H1 (cell line): Measurements from ENCODE around the gene ERGIC3. TPM values are rescaled to one million over a fixed set of nuclear protein-coding genes. Genes with fewer than 3 reads are reported as not detected.

Experiments
- CTCF ChIA-PET: fragments of 300-600 bp; sonication (Branson Sonifier 250); formaldehyde crosslinking; loops from one replicate; lab custom pipeline; 2021; ENCODE audit not compliant: partially characterized antibody; lab: Charles Lee
- POLR2A ChIA-PET: fragments of 300-600 bp; sonication (Branson Sonifier 250); formaldehyde crosslinking; loops from one replicate; lab custom pipeline; 2021; ENCODE audit warnings: inconsistent platforms; ENCODE audit not compliant: partially characterized antibody; lab: Charles Lee
- DNase-seq, 2 experiments: peaks; one replicate each; pipeline versions ENCODE4 v3.0.0 to v3.0.0-alpha.2; 2010 to 2022; ENCODE audit warnings: low spot score in 2 of 2, low read depth in 1 of 2, mixed read lengths in 1 of 2
- FAIRE-seq: peaks from 2 replicates; lab custom pipeline; 2011; peaks lifted over from hg19 to GRCh38; lab: Jason Lieb, UNC
- H2AFZ ChIP-seq: 2 replicates; pipeline ENCODE4 v1.8.1; 2012; ENCODE audit warnings: low read length, inconsistent platforms
- H2AK5ac ChIP-seq: 2 replicates; pipeline ENCODE4 v1.6.1; 2013; ENCODE audit warnings: low read depth, low read length
- H2BK120ac ChIP-seq: replicated peaks from 2 replicates; pipeline ENCODE3; 2013; ENCODE audit warnings: low read depth, low read length, inconsistent platforms
- H2BK12ac ChIP-seq: 2 replicates; pipeline ENCODE4 v1.6.1; 2013; ENCODE audit warnings: low read depth, low read length
- H2BK15ac ChIP-seq: 2 replicates; pipeline ENCODE4 v1.6.1; 2013; ENCODE audit warnings: low read length
- H2BK20ac ChIP-seq: 2 replicates; pipeline ENCODE4 v1.6.1; 2013; ENCODE audit warnings: low read length
- H2BK5ac ChIP-seq: 2 replicates; pipeline ENCODE4 v1.6.1; 2013; ENCODE audit warnings: low read depth, low read length
- H3K14ac ChIP-seq: 2 replicates; pipeline ENCODE4 v1.6.1; 2013; ENCODE audit warnings: inconsistent platforms; ENCODE audit not compliant: insufficient read length
- H3K18ac ChIP-seq: 2 replicates; pipeline ENCODE4 v1.6.1; 2013; ENCODE audit warnings: low read length; ENCODE audit errors: extremely low read depth
- H3K23ac ChIP-seq: 2 replicates; pipeline ENCODE4 v1.6.1; 2013; ENCODE audit warnings: inconsistent platforms; ENCODE audit not compliant: insufficient read length
- H3K23me2 ChIP-seq: 2 replicates; pipeline ENCODE4 v1.6.1; 2013; ENCODE audit warnings: low read depth, low read length
- H3K27ac ChIP-seq: 2 replicates; pipeline ENCODE4 v1.6.1; 2011; ENCODE audit warnings: low read depth, low read length, inconsistent platforms
- H3K27me3 ChIP-seq, 4 experiments: replicated peaks in 1 of 4; 1 replicate in 1 of 4; 2 replicates in 3 of 4; pipeline versions ENCODE4 v1.6.1 to v1.8.1; 2011 to 2013; ENCODE audit warnings: low read length in 3 of 4, mild to moderate bottlenecking in 3 of 4, inconsistent platforms in 2 of 4, mixed read lengths in 2 of 4, moderate library complexity in 1 of 4; ENCODE audit not compliant: control insufficient read depth in 3 of 4, insufficient read depth in 3 of 4; ENCODE audit errors: extremely low read depth in 1 of 4
- H3K36me3 ChIP-seq, 4 experiments: 2 replicates each; pipeline versions ENCODE4 v1.6.1 to v1.8.1; 2011 to 2013; ENCODE audit warnings: mild to moderate bottlenecking in 4 of 4, low read length in 3 of 4, moderate library complexity in 2 of 4, control low read depth in 1 of 4, inconsistent platforms in 1 of 4; ENCODE audit not compliant: insufficient read depth in 4 of 4, control insufficient read depth in 2 of 4
- H3K4ac ChIP-seq: replicated peaks from 2 replicates; pipeline ENCODE3; 2013; ENCODE audit warnings: low read length, low read depth, mixed read lengths, inconsistent platforms; ENCODE audit not compliant: insufficient read length
- H3K4me1 ChIP-seq, 4 experiments: replicated peaks in 1 of 4; 1 replicate in 1 of 4; 2 replicates in 3 of 4; pipeline versions ENCODE4 v1.6.1 to v1.8.1; 2011 to 2013; ENCODE audit warnings: low read length in 3 of 4, inconsistent platforms in 2 of 4, mixed read lengths in 1 of 4; ENCODE audit not compliant: insufficient read depth in 4 of 4, control insufficient read depth in 3 of 4
- H3K4me2 ChIP-seq, 2 experiments: 2 replicates each; pipeline versions ENCODE4 v1.6.1 to v1.8.1; 2011 to 2013; ENCODE audit warnings: low read depth in 2 of 2, low read length in 2 of 2, control low read depth in 1 of 2, inconsistent platforms in 1 of 2, mild to moderate bottlenecking in 1 of 2; ENCODE audit not compliant: insufficient read depth in 1 of 2
- H3K4me3 ChIP-seq, 4 experiments: fragments of 200-600, 300-600 bp in 1 of 4; sonication (generic), shearing (Covaris generic), sonication (Bioruptor Twin) in 1 of 4; 2 replicates each; pipeline versions ENCODE4 v1.5.1 to v1.8.1; 2011 to 2016; ENCODE audit warnings: low read length in 4 of 4, low read depth in 3 of 4, control low read depth in 2 of 4, inconsistent platforms in 2 of 4, mild to moderate bottlenecking in 2 of 4, mixed read lengths in 1 of 4, moderate library complexity in 1 of 4; ENCODE audit not compliant: insufficient read depth in 2 of 4; ENCODE audit errors: extremely low read depth in 1 of 4
- H3K56ac ChIP-seq: replicated peaks from 2 replicates; pipeline ENCODE3; 2013; ENCODE audit warnings: low read depth, mild to moderate bottlenecking, mixed read lengths, low read length, inconsistent platforms; ENCODE audit not compliant: insufficient read length
- H3K79me1 ChIP-seq: 2 replicates; pipeline ENCODE4 v1.6.1; 2013; ENCODE audit warnings: low read depth, low read length, control low read depth
- H3K79me2 ChIP-seq, 2 experiments: 2 replicates each; pipeline versions ENCODE4 v1.6.1 to v1.8.1; 2012 to 2013; ENCODE audit warnings: low read length in 2 of 2, mild to moderate bottlenecking in 2 of 2, inconsistent platforms in 1 of 2; ENCODE audit not compliant: insufficient read depth in 2 of 2, control insufficient read depth in 1 of 2
- H3K9ac ChIP-seq, 4 experiments: replicated peaks in 1 of 4; 1 replicate in 1 of 4; 2 replicates in 3 of 4; pipeline versions ENCODE4 v1.6.1 to v1.8.1; 2011 to 2013; ENCODE audit warnings: low read depth in 3 of 4, low read length in 3 of 4, control low read depth in 2 of 4, mild to moderate bottlenecking in 2 of 4, moderate library complexity in 2 of 4, inconsistent platforms in 1 of 4; ENCODE audit errors: extremely low read depth in 1 of 4
- H3K9me3 ChIP-seq, 2 experiments: 2 replicates each; pipeline versions ENCODE4 v1.6.1 to v1.8.1; 2012 to 2013; ENCODE audit warnings: mild to moderate bottlenecking in 2 of 2, moderate library complexity in 2 of 2, control low read depth in 1 of 2, inconsistent platforms in 1 of 2, low read depth in 1 of 2, low read length in 1 of 2, mixed read lengths in 1 of 2; ENCODE audit not compliant: insufficient read depth in 2 of 2
- H4K20me1 ChIP-seq, 2 experiments: replicated peaks in 1 of 2; 2 replicates each; pipeline versions ENCODE3 to v1.8.1; 2011 to 2013; ENCODE audit warnings: inconsistent platforms in 2 of 2, low read length in 2 of 2, mild to moderate bottlenecking in 1 of 2; ENCODE audit not compliant: insufficient read depth in 2 of 2, control insufficient read depth in 1 of 2
- H4K5ac ChIP-seq: 2 replicates; pipeline ENCODE4 v1.6.1; 2013; ENCODE audit warnings: low read length, low read depth, mixed read lengths, inconsistent platforms; ENCODE audit not compliant: insufficient read length
- H4K8ac ChIP-seq: 2 replicates; pipeline ENCODE4 v1.8.0; 2013; ENCODE audit warnings: mild to moderate bottlenecking, moderate library complexity, low read length, inconsistent platforms; ENCODE audit not compliant: insufficient read depth; ENCODE audit errors: extremely low read depth
- H4K91ac ChIP-seq: replicated peaks from 2 replicates; pipeline ENCODE3; 2013; ENCODE audit warnings: low read length, mixed read lengths, inconsistent platforms; ENCODE audit not compliant: insufficient read length
- JUN ChIP-seq: IDR thresholded peaks from 2 replicates; pipeline ENCODE4 v1.6.1; 2011; ENCODE audit warnings: low read depth, mild to moderate bottlenecking, improper control_type of control experiment, low read length
- WGBS, 2 experiments: shearing (Covaris generic) in 1 of 2; methylation state at CpG; one replicate each; pipeline versions ENCODE4 v1.1.6 to v1.1.7; 2013 to 2015; ENCODE audit warnings: low lambda C conversion rate in 2 of 2, mixed read lengths in 2 of 2, inconsistent platforms in 1 of 2, low coverage in 1 of 2, missing lambda C conversion rate in 1 of 2; ENCODE audit not compliant: insufficient replicate concordance in 2 of 2, insufficient coverage in 1 of 2, insufficient read length in 1 of 2; ENCODE audit errors: extremely low coverage in 1 of 2, missing lambda C conversion rate in 1 of 2; 5-methylcytosine and 5-hydroxymethylcytosine counted together
- polyA plus RNA-seq, 7 experiments: library from polyadenylated mRNA; depleted of rRNA in 3 of 7; stranded (reverse) in 5 of 7; unstranded in 2 of 7; fragments of >200 nt in 5 of 7; fragments of 200-250 nt in 2 of 7; gene quantifications; 1 replicate in 5 of 7; 2 replicates in 1 of 7; 4 replicates in 1 of 7; pipeline versions ENCODE4 v1.2.1 to v1.2.3, GENCODE V29; 2011 to 2013; ENCODE audit warnings: missing spikeins in 2 of 7, mixed read lengths in 2 of 7
- total RNA-seq: library from RNA; stranded (reverse); fragmentation: NEBNext Ultra II Directional; extraction: Animal tissue kit (Norgen Biotek cat#: 25700); gene quantifications from 2 replicates; pipeline ENCODE4 v1.2.1, GENCODE V29; 2021

ERGIC3 gene
- total and polyA plus RNA-seq, 2 of the 8 experiments (the other 6 are each of a cell fraction or from before 2014, with no cell fraction given), result 178 to 341 TPM

DNA sequence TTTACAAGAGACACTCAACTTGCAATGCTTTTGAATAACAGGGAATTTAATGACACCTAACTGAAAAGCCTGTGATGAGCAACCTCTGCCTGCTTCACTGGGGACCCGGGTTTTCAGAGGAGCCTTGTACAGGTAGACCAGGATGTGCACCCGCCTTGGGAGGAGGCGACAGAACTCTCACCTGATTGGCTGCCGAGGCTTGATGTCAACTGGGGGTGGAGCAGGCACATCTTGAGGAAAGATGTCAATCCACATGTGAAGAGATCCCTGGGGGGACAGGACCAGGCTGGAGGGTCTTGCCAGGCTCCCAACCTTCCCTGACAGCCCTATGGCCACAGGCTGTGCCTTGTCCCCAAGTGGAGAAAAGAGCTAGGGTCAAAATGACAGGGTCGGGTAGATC lies 19.8 kb downstream of the ERGIC3 start:
- CTCF ChIA-PET, result interaction anchor here (0.7 to 5.7 kb wide), 10 partner anchors 9 to 57 kb away, joined by 3 to 30 read pairs (median 4); partner anchors contain the start of gene ERGIC3
- no peak overlapping the region for H3K27ac ChIP-seq
- no peak for FAIRE-seq

More for the DNA sequence above, 19.8 kb downstream of the ERGIC3 start:
- H4K20me1 ChIP-seq, result peaks cover 0 to 4% of the 10 kb centered on the region in 2 experiments
- H3K4me3 ChIP-seq, result no peak overlapping the region
- no peak overlapping the region for H2BK12ac ChIP-seq
- DNase-seq, result peak in 1 of 2 experiments; percentile 57
- H3K23me2 ChIP-seq, result no peaks in the 10 kb centered on the region
- no peak overlapping the region for H2AK5ac ChIP-seq
- no peaks in the 10 kb centered on the region for H3K27me3 ChIP-seq
- no peak overlapping the region for H3K14ac ChIP-seq
- no peak overlapping the region for H4K5ac ChIP-seq
- H3K23ac ChIP-seq, result no peak overlapping the region
- no peak overlapping the region for H2BK20ac ChIP-seq
- H3K18ac ChIP-seq, result no peak overlapping the region
- no peak overlapping the region for H3K4me2 ChIP-seq
- H4K91ac ChIP-seq, result no peak overlapping the region
- no peak overlapping the region for H2BK15ac ChIP-seq
- no peak overlapping the region for H4K8ac ChIP-seq
- H3K9me3 ChIP-seq, result no peaks in the 10 kb centered on the region
- no peak overlapping the region for H3K9ac ChIP-seq
- peaks cover 0 to 5% (median 2%) of the 10 kb centered on the region in 4 experiments; a peak in 4 of 8 replicates for H3K36me3 ChIP-seq
- H2BK120ac ChIP-seq, result no peak overlapping the region
- H3K4me1 ChIP-seq, result peaks cover 0 to 4% (median 2%) of the 10 kb centered on the region in 4 experiments; a peak in 4 of 7 replicates
- H2AFZ ChIP-seq, result no peak overlapping the region
- H3K79me2 ChIP-seq, result no peaks in the 10 kb centered on the region
- H3K4ac ChIP-seq, result no peak overlapping the region
- H3K79me1 ChIP-seq, result 0 out of 2 replicates have a peak, but pooled peaks cover 3% of the 10 kb centered on the region
- H2BK5ac ChIP-seq, result no peak overlapping the region
- no peak overlapping the region for H3K56ac ChIP-seq
- TF ChIP-seq JUN, result no peak
- WGBS, 2 experiments, result 60% methylated on average over 5 of the region's 5 CpGs; no CpG with 5 or more reads in 1 of the 2 experiments
- POLR2A ChIA-PET, result interaction anchor here (1.0 to 3.1 kb wide), 7 partner anchors 10 to 175 kb away, joined by 3 to 13 read pairs (median 3); partner anchors contain the start of gene ERGIC3
